IMR-90 (cell line): ENCODE results near the gene USP9X. TPM values are rescaled to one million over a fixed set of nuclear protein-coding genes. Genes with fewer than 3 reads are reported as not detected.

Experiments used
- ATAC-seq: fragments of 200-7000 bp; cut with Tn5 transposase; 2 replicates; pipeline ENCODE4 v1.9.1; 2020; ENCODE audit warnings: low read depth, mild to moderate bottlenecking, moderate library complexity
- BruUV-seq: library from RNA; stranded (reverse); fragments of 400-500 nt; replicated peaks from 2 replicates; lab custom pipeline; 2021; lab: Mats Ljungman, UMichigan
- CTCF ChIA-PET: fragments of 300-600 bp; formaldehyde crosslinking; extraction: SDS; loops from one replicate; lab custom pipeline; 2021; ENCODE audit warnings: antibody characterized with exemption; lab: Yijun Ruan, JAX
- POLR2A ChIA-PET: fragments of 300-600 bp; sonication (Branson Sonifier 250); formaldehyde crosslinking; loops from one replicate; lab custom pipeline; 2022; ENCODE audit warnings: antibody characterized with exemption; ENCODE audit not compliant: unreplicated experiment; lab: Charles Lee
- DNase-seq: peaks from one replicate; pipeline ENCODE4 v3.0.0; 2013
- H2AFZ ChIP-seq: replicated peaks from 2 replicates; pipeline ENCODE3; 2013; ENCODE audit warnings: low read length, mild to moderate bottlenecking; ENCODE audit not compliant: poor library complexity
- H2AK5ac ChIP-seq: 2 replicates; pipeline ENCODE4 v1.6.1; 2013; ENCODE audit warnings: low read depth, low read length, inconsistent platforms
- H2AK9ac ChIP-seq: replicated peaks from 2 replicates; pipeline ENCODE3; 2013; ENCODE audit warnings: mild to moderate bottlenecking, low read depth, low read length, moderate library complexity; ENCODE audit not compliant: poor library complexity
- H2BK120ac ChIP-seq: 2 replicates; pipeline ENCODE4 v1.6.1; 2013; ENCODE audit warnings: low read depth, low read length, inconsistent platforms
- H2BK15ac ChIP-seq: 3 replicates; pipeline ENCODE4 v1.6.1; 2013; ENCODE audit warnings: low read depth, low read length, inconsistent platforms
- H2BK20ac ChIP-seq: 2 replicates; pipeline ENCODE4 v1.6.1; 2013; ENCODE audit warnings: low read depth, mild to moderate bottlenecking, inconsistent platforms, low read length, moderate library complexity
- H2BK5ac ChIP-seq: 2 replicates; pipeline ENCODE4 v1.6.1; 2013; ENCODE audit warnings: mild to moderate bottlenecking, low read depth, low read length, inconsistent platforms; ENCODE audit not compliant: poor library complexity, severe bottlenecking
- H3K14ac ChIP-seq: replicated peaks from 2 replicates; pipeline ENCODE4 v1.6.1; 2013; ENCODE audit warnings: low read depth, low read length, inconsistent platforms
- H3K18ac ChIP-seq: 2 replicates; pipeline ENCODE4 v1.6.1; 2013; ENCODE audit warnings: low read depth, low read length, control low read depth
- H3K23ac ChIP-seq: 2 replicates; pipeline ENCODE4 v1.6.1; 2013; ENCODE audit warnings: low read depth, low read length, inconsistent platforms
- H3K27ac ChIP-seq: 2 replicates; pipeline ENCODE4 v1.5.1; 2013; ENCODE audit warnings: mild to moderate bottlenecking, control low read depth, low read length; ENCODE audit not compliant: insufficient read depth
- H3K27me3 ChIP-seq: 2 replicates; pipeline ENCODE4 v1.6.1; 2013; ENCODE audit warnings: low read length; ENCODE audit not compliant: control insufficient read depth, insufficient read depth
- H3K36me3 ChIP-seq: 2 replicates; pipeline ENCODE4 v1.6.1; 2013; ENCODE audit warnings: low read length, mixed read lengths; ENCODE audit not compliant: control insufficient read depth, insufficient read depth
- H3K4ac ChIP-seq: 2 replicates; pipeline ENCODE4 v1.6.1; 2013; ENCODE audit warnings: low read depth, low read length, inconsistent platforms
- H3K4me1 ChIP-seq: 2 replicates; pipeline ENCODE4 v1.6.1; 2013; ENCODE audit warnings: low read length, mixed read lengths; ENCODE audit not compliant: control insufficient read depth, insufficient read depth
- H3K4me2 ChIP-seq: 2 replicates; pipeline ENCODE4 v1.6.1; 2013; ENCODE audit warnings: low read depth, mild to moderate bottlenecking, control low read depth, low read length, moderate library complexity
- H3K4me3 ChIP-seq: 2 replicates; pipeline ENCODE4 v1.5.1; 2013; ENCODE audit warnings: low read depth, mild to moderate bottlenecking, control low read depth, low read length, moderate library complexity; ENCODE audit not compliant: insufficient read depth
- H3K56ac ChIP-seq: 2 replicates; pipeline ENCODE4 v1.6.1; 2013; ENCODE audit warnings: low read length, inconsistent platforms; ENCODE audit not compliant: insufficient read depth; ENCODE audit errors: extremely low read depth
- H3K79me1 ChIP-seq, 2 experiments: 2 replicates each; pipeline ENCODE4 v1.6.1; 2013; ENCODE audit warnings: low read length in 2 of 2, inconsistent platforms in 1 of 2, low read depth in 1 of 2
- H3K9ac ChIP-seq: 2 replicates; pipeline ENCODE4 v1.6.1; 2013; ENCODE audit warnings: low read depth, low read length, control low read depth
- H3K9me1 ChIP-seq: 2 replicates; pipeline ENCODE4 v1.6.1; 2013; ENCODE audit warnings: low read length, inconsistent platforms; ENCODE audit not compliant: insufficient read depth
- H3K9me3 ChIP-seq: 2 replicates; pipeline ENCODE4 v1.6.1; 2013; ENCODE audit warnings: low read length; ENCODE audit not compliant: control insufficient read depth, insufficient read depth
- H4K20me1 ChIP-seq: 2 replicates; pipeline ENCODE4 v1.6.1; 2013; ENCODE audit warnings: low read length, inconsistent platforms; ENCODE audit not compliant: insufficient read depth
- H4K5ac ChIP-seq: 2 replicates; pipeline ENCODE4 v1.6.1; 2013; ENCODE audit warnings: mild to moderate bottlenecking, low read depth, low read length, control low read depth
- H4K8ac ChIP-seq, 2 experiments: 2 replicates each; pipeline ENCODE4 v1.6.1; 2013; ENCODE audit warnings: low read depth in 2 of 2, low read length in 2 of 2, control low read depth in 1 of 2, inconsistent platforms in 1 of 2
- H4K91ac ChIP-seq: 2 replicates; pipeline ENCODE4 v1.6.1; 2013; ENCODE audit warnings: low read depth, low read length, inconsistent platforms; ENCODE audit not compliant: insufficient read depth
- BHLHE40 ChIP-seq: fragments of 150-350 bp; IDR thresholded peaks from 2 replicates; pipeline ENCODE4 v1.6.1; 2016; ENCODE audit warnings: mild to moderate bottlenecking, low read depth, low read length
- CEBPB ChIP-seq: IDR thresholded peaks from 2 replicates; pipeline ENCODE4 v1.6.1; 2012; ENCODE audit warnings: low read depth, low read length, improper control_type of control experiment
- CHD1 ChIP-seq: IDR thresholded peaks from 2 replicates; pipeline ENCODE4 v1.6.1; 2012; ENCODE audit warnings: low read depth, low read length, improper control_type of control experiment
- FOS ChIP-seq: fragments of 150-350 bp; IDR thresholded peaks from 2 replicates; pipeline ENCODE4 v1.6.1; 2016; ENCODE audit warnings: low read depth, low read length
- MAFK ChIP-seq: IDR thresholded peaks from 2 replicates; pipeline ENCODE4 v1.6.1; 2012; ENCODE audit warnings: low read depth, low read length, improper control_type of control experiment
- MAZ ChIP-seq: IDR thresholded peaks from 2 replicates; pipeline ENCODE4 v1.6.1; 2012; ENCODE audit warnings: low read depth, mild to moderate bottlenecking, low read length, improper control_type of control experiment, moderate library complexity, borderline replicate concordance
- MXI1 ChIP-seq: IDR thresholded peaks from 2 replicates; pipeline ENCODE4 v1.6.1; 2012; ENCODE audit warnings: low read depth, mild to moderate bottlenecking, low read length, moderate library complexity, borderline replicate concordance
- NFE2L2 ChIP-seq: fragments of 150-350 bp; IDR thresholded peaks from 2 replicates; pipeline ENCODE4 v1.6.1; 2016; ENCODE audit warnings: low read depth, mild to moderate bottlenecking, low read length
- POLR2A ChIP-seq: IDR thresholded peaks from 2 replicates; pipeline ENCODE4 v1.6.1; 2012; ENCODE audit warnings: mild to moderate bottlenecking, low read depth, low read length
- RAD21 ChIP-seq: IDR thresholded peaks from 2 replicates; pipeline ENCODE4 v1.6.1; 2012; ENCODE audit warnings: low read length, improper control_type of control experiment
- RCOR1 ChIP-seq: IDR thresholded peaks from 2 replicates; pipeline ENCODE4 v1.6.1; 2012; ENCODE audit warnings: mild to moderate bottlenecking, low read length, improper control_type of control experiment; ENCODE audit not compliant: insufficient replicate concordance
- RFX5 ChIP-seq: IDR thresholded peaks from 2 replicates; pipeline ENCODE4 v1.8.0; 2012; ENCODE audit warnings: low read depth, mild to moderate bottlenecking, low read length, moderate library complexity
- SMC3 ChIP-seq: fragments of 150-350 bp; IDR thresholded peaks from 2 replicates; pipeline ENCODE4 v1.6.1; 2016; ENCODE audit warnings: low read depth, mild to moderate bottlenecking, antibody characterized with exemption, low read length, moderate library complexity
- WGBS, 2 experiments: methylation state at CpG; one replicate each; pipeline versions ENCODE4 v1.1.5 to v1.1.7; 2013; ENCODE audit warnings: missing lambda C conversion rate in 2 of 2; ENCODE audit not compliant: insufficient read length in 1 of 2; ENCODE audit errors: extremely low coverage in 2 of 2; 5-methylcytosine and 5-hydroxymethylcytosine counted together
- dilution Hi-C: fragments of 300-500 bp; cut with HindIII; formaldehyde crosslinking; loops from one replicate; pipeline ENCODE4 v1.14.3; 2018; ENCODE audit warnings: low sequenced_read_pairs; ENCODE audit not compliant: unreplicated experiment
- in situ Hi-C: fragments of 300-500 bp; cut with MboI; formaldehyde crosslinking; loops from 3 replicates; pipeline ENCODE4 v1.14.3; 2019; ENCODE audit warnings: low sequenced_read_pairs, inconsistent platforms, mixed read lengths
- intact Hi-C: fragments of 100-400 bp; cut with micrococcal nuclease; formaldehyde crosslinking; loops from 2 replicates; pipeline ENCODE4 v1.10.0; 2022
- polyA plus RNA-seq, 3 experiments: library from polyadenylated mRNA; depleted of rRNA; stranded (reverse); fragments of >200 nt; gene quantifications; 2 replicates each; pipeline ENCODE4 v1.2.3, GENCODE V29; 2012; ENCODE audit warnings: low replicate concordance in 1 of 3
- total RNA-seq: library from RNA; depleted of rRNA; stranded (reverse); fragments of >200 nt; gene quantifications from 2 replicates; pipeline ENCODE4 v1.2.3, GENCODE V29; 2012
- TF ChIP-seq, protein P1 (sequence below): fragments of 150-350 bp; IDR thresholded peaks from 2 replicates; pipeline ENCODE4 v1.6.1; 2017; ENCODE audit warnings: mild to moderate bottlenecking, antibody characterized with exemption, low read length, low read depth
- TF ChIP-seq, protein P2 (sequence below): fragments of 150-350 bp; IDR thresholded peaks from 2 replicates; pipeline ENCODE4 v1.6.1; 2016; ENCODE audit warnings: low read depth, mild to moderate bottlenecking, low read length, moderate library complexity, borderline replicate concordance
- TF ChIP-seq, protein P3 (sequence below): conservative IDR thresholded peaks from 2 replicates; pipeline ENCODE4 v1.5.1; 2012; ENCODE audit warnings: mild to moderate bottlenecking, low read depth, low read length, improper control_type of control experiment

Gene USP9X
- total and polyA plus RNA-seq, 2 of the 4 experiments (the other 2 are of a cell fraction) = 17.5 to 104 TPM

DNA sequence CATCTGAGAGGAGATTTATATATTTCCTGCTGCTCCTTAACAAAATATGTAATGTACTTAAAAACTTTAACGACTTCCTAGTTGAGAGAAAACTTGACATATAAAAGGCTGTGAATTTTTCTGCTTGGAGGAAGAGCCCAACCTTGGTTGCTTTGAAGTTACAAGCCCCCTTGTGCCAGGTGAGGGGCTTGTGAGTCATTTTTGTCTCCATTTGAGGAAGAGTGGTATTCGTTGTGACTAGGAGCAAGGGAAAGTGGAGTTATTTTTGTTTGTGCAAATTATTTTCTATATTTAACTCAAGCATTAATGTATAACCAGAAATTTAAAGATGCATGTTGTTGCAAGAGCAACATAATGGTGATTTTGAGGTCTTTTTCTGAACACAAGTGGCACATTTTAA lies 149.7 kb downstream of the USP9X start:
- Histone ChIP-seq H3K9ac (no peak overlapping the region), H4K91ac (no peak overlapping the region), H3K4ac (no peak overlapping the region), H2BK20ac (no peak overlapping the region), H2AFZ (no peak overlapping the region), H3K56ac (no peak overlapping the region), H4K20me1 (no peaks in the 10 kb centered on the region), H3K14ac (no peak overlapping the region), H4K5ac (no peak overlapping the region), H3K18ac (no peak overlapping the region), H3K23ac (no peak overlapping the region), H2BK15ac (no peak overlapping the region), H3K4me1 (no peaks in the 10 kb centered on the region), H3K9me3 (no peaks in the 10 kb centered on the region), H2AK9ac (no peak overlapping the region), H2BK5ac (no peak overlapping the region), H3K27me3 (no peaks in the 10 kb centered on the region), H3K9me1 (no peaks in the 10 kb centered on the region), H3K79me1 (no peaks in the 10 kb centered on the region), H2AK5ac (no peak overlapping the region), H2BK120ac (no peak overlapping the region), H3K4me3 (no peak overlapping the region), H3K4me2 (no peak overlapping the region), H4K8ac (no peak overlapping the region), H3K36me3 (peaks cover 13% of the 10 kb centered on the region), H3K27ac (no peak overlapping the region)
- WGBS, 2 experiments = 57% methylated on average over 1 of the region's 2 CpGs; no CpG with 5 or more reads in 1 of the 2 experiments
- ATAC-seq (no peak), DNase-seq (no peak)
- in situ Hi-C loops (loop anchor here (25.0 kb wide), 1 partner anchor 573 kb away; no protein-coding TSS in a partner anchor), dilution Hi-C loops (no loop called here), intact Hi-C loops (no loop called here)
- POLR2A ChIA-PET = no interaction called here
- TF ChIP-seq, protein P1, sequence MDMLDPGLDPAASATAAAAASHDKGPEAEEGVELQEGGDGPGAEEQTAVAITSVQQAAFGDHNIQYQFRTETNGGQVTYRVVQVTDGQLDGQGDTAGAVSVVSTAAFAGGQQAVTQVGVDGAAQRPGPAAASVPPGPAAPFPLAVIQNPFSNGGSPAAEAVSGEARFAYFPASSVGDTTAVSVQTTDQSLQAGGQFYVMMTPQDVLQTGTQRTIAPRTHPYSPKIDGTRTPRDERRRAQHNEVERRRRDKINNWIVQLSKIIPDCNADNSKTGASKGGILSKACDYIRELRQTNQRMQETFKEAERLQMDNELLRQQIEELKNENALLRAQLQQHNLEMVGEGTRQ = no peak
- TF ChIP-seq RFX5 (no peak), CHD1 (no peak), BHLHE40 (no peak), SMC3 (no peak), RCOR1 (no peak), MXI1 (no peak), CEBPB (no peak), MAZ (no peak), RAD21 (no peak), POLR2A (no peak), NFE2L2 (no peak), FOS (no peak), MAFK (no peak)
- TF ChIP-seq, protein P2, sequence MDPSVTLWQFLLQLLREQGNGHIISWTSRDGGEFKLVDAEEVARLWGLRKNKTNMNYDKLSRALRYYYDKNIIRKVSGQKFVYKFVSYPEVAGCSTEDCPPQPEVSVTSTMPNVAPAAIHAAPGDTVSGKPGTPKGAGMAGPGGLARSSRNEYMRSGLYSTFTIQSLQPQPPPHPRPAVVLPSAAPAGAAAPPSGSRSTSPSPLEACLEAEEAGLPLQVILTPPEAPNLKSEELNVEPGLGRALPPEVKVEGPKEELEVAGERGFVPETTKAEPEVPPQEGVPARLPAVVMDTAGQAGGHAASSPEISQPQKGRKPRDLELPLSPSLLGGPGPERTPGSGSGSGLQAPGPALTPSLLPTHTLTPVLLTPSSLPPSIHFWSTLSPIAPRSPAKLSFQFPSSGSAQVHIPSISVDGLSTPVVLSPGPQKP = no peak
- TF ChIP-seq, protein P3, sequence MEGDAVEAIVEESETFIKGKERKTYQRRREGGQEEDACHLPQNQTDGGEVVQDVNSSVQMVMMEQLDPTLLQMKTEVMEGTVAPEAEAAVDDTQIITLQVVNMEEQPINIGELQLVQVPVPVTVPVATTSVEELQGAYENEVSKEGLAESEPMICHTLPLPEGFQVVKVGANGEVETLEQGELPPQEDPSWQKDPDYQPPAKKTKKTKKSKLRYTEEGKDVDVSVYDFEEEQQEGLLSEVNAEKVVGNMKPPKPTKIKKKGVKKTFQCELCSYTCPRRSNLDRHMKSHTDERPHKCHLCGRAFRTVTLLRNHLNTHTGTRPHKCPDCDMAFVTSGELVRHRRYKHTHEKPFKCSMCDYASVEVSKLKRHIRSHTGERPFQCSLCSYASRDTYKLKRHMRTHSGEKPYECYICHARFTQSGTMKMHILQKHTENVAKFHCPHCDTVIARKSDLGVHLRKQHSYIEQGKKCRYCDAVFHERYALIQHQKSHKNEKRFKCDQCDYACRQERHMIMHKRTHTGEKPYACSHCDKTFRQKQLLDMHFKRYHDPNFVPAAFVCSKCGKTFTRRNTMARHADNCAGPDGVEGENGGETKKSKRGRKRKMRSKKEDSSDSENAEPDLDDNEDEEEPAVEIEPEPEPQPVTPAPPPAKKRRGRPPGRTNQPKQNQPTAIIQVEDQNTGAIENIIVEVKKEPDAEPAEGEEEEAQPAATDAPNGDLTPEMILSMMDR = no peak
- BruUV-seq = no TSS peak
- CTCF ChIA-PET = no interaction called here
